ENCODE results near the gene SMURF2.

GRCh38 chr17:64536913-64537312 lies 125.2 kb downstream of the SMURF2 start:
- TF ChIP-seq GATA2 (IDR thresholded peaks at IDR 0.05; ENCODE audit: low read depth, low read length) (no peak), GATA3 (IDR thresholded peaks at IDR 0.05; ENCODE audit: low read depth, low read length) (no peak)
